Parathyroid adenoma (tissue), 2 donors: ENCODE results near the gene GALNT11.

Source experiments
- H2AFZ ChIP-seq: fragments of 300-600 bp; sonication (generic); one replicate; pipeline ENCODE4 v1.7.0; 2017; ENCODE audit warnings: antibody characterized with exemption, mild to moderate bottlenecking
- H3K27ac ChIP-seq: fragments of 300-600 bp; sonication (generic); one replicate; pipeline ENCODE4 v1.7.0; 2017
- H3K27me3 ChIP-seq: fragments of 300-600 bp; sonication (generic); one replicate; pipeline ENCODE4 v1.7.0; 2017; ENCODE audit warnings: low read length; ENCODE audit not compliant: control insufficient read depth, insufficient read depth
- H3K36me3 ChIP-seq: fragments of 300-600 bp; sonication (generic); one replicate; pipeline ENCODE4 v1.7.0; 2017; ENCODE audit warnings: low read length; ENCODE audit not compliant: control insufficient read depth, insufficient read depth
- H3K4me1 ChIP-seq: fragments of 300-600 bp; sonication (generic); one replicate; pipeline ENCODE4 v1.7.0; 2017; ENCODE audit warnings: control low read depth
- H3K4me2 ChIP-seq: fragments of 300-600 bp; sonication (generic); one replicate; pipeline ENCODE4 v1.7.0; 2017; ENCODE audit warnings: low read length
- H3K4me3 ChIP-seq: fragments of 300-600 bp; sonication (generic); one replicate; pipeline ENCODE4 v1.7.0; 2017; ENCODE audit warnings: low read depth, low read length
- H3K79me2 ChIP-seq: fragments of 300-600 bp; sonication (generic); one replicate; pipeline ENCODE4 v1.7.0; 2017; ENCODE audit warnings: control low read depth
- H3K9ac ChIP-seq: fragments of 300-600 bp; sonication (generic); one replicate; pipeline ENCODE4 v1.7.0; 2017; ENCODE audit warnings: mild to moderate bottlenecking
- H3K9me3 ChIP-seq: fragments of 300-600 bp; sonication (generic); one replicate; pipeline ENCODE4 v1.7.0; 2017; ENCODE audit warnings: low read length; ENCODE audit not compliant: control insufficient read depth
- CTCF ChIP-seq: fragments of 300-600 bp; sonication (generic); IDR thresholded peaks from one replicate; pipeline ENCODE4 v1.7.0; 2017; ENCODE audit warnings: antibody characterized with exemption, mild to moderate bottlenecking
- donor health status: primary hyperparathyroidism.

Gene GALNT11

GRCh38 chr7:152025077-152025936, at the start of gene GALNT11:
GALNT11 (plus strand) TSS chr7:152025674; CDS start chr7:152094228, 68,554 bp downstream.
- Histone ChIP-seq H3K4me1 (peaks cover 3% of the 10 kb centered on the region), H3K79me2 (peaks cover 17% of the 10 kb centered on the region), H3K27ac (peak within 1 kb of the TSS; percentile 80), H3K9ac (no peak within 1 kb of the TSS), H3K4me2 (peak within 1 kb of the TSS; percentile 98), H3K36me3 (no peaks in the 10 kb centered on the region), H2AFZ (peak within 1 kb of the TSS; percentile 98), H3K9me3 (no peaks in the 10 kb centered on the region), H3K4me3 (peak within 1 kb of the TSS; percentile 85), H3K27me3 (no peaks in the 10 kb centered on the region)
- no peak for TF ChIP-seq CTCF

GRCh38 chr7:151978616-151979015, 46.9 kb upstream of the GALNT11 start:
- no peak overlapping the region for H3K4me3 ChIP-seq
- H3K79me2 ChIP-seq, result no peaks in the 10 kb centered on the region
- no peak for TF ChIP-seq CTCF

GRCh38 chr7:151981223-151981622, 44.3 kb upstream of the GALNT11 start:
- Histone ChIP-seq H2AFZ (no peak overlapping the region), H3K27me3 (no peaks in the 10 kb centered on the region), H3K36me3 (no peaks in the 10 kb centered on the region), H3K27ac (no peak overlapping the region), H3K9ac (no peak overlapping the region), H3K4me2 (no peak overlapping the region), H3K4me1 (no peaks in the 10 kb centered on the region), H3K79me2 (no peaks in the 10 kb centered on the region), H3K9me3 (no peaks in the 10 kb centered on the region), H3K4me3 (no peak overlapping the region)
- TF ChIP-seq CTCF, result no peak

More at GRCh38 chr7:151978616-151979015, 46.9 kb upstream of the GALNT11 start:
- Histone ChIP-seq H3K27ac (no peak overlapping the region), H3K27me3 (no peaks in the 10 kb centered on the region), H3K4me1 (no peaks in the 10 kb centered on the region), H3K9me3 (no peaks in the 10 kb centered on the region), H3K36me3 (no peaks in the 10 kb centered on the region), H2AFZ (no peak overlapping the region), H3K4me2 (no peak overlapping the region), H3K9ac (no peak overlapping the region)

- Histone ChIP-seq H3K27me3 (no peaks in the 10 kb centered on the region), H3K4me2 (no peak overlapping the region), H3K36me3 (no peaks in the 10 kb centered on the region), H3K79me2 (no peaks in the 10 kb centered on the region), H3K9ac (no peak overlapping the region), H3K4me1 (no peaks in the 10 kb centered on the region), H3K9me3 (no peaks in the 10 kb centered on the region), H3K4me3 (no peak overlapping the region), H2AFZ (no peak overlapping the region), H3K27ac (no peak overlapping the region)
- no peak for TF ChIP-seq CTCF
Observed at GRCh38 chr7:151982806-151983205, 42.7 kb upstream of the GALNT11 start.

- H3K9ac ChIP-seq, result no peak overlapping the region
- no peaks in the 10 kb centered on the region for H3K79me2 ChIP-seq
- no peak for TF ChIP-seq CTCF
Observed at GRCh38 chr7:151984612-151985011, 40.9 kb upstream of the GALNT11 start.

More at GRCh38 chr7:151984612-151985011, 40.9 kb upstream of the GALNT11 start:
- H2AFZ ChIP-seq, result no peak overlapping the region
- H3K27ac ChIP-seq, result no peak overlapping the region
- H3K36me3 ChIP-seq, result no peaks in the 10 kb centered on the region
- H3K4me3 ChIP-seq, result no peak overlapping the region
- no peak overlapping the region for H3K4me2 ChIP-seq
- no peaks in the 10 kb centered on the region for H3K27me3 ChIP-seq
- H3K4me1 ChIP-seq, result no peaks in the 10 kb centered on the region
- no peaks in the 10 kb centered on the region for H3K9me3 ChIP-seq
